Colonic mucosa (tissue), 4 donors: ENCODE measurements around the gene KIF6. TPM values are rescaled to one million over a fixed set of nuclear protein-coding genes. Genes with fewer than 3 reads are reported as not detected.
"Not testable (repeated sequence)": the region's sequence is repeated elsewhere in the genome, so short reads cannot be mapped to it uniquely, and the experiment has no call there.

Experiments used
- DNase-seq: peaks from one replicate; pipeline ENCODE4 v3.0.0-alpha.2; 2020
- H3K27ac ChIP-seq: fragments of 200-600 bp; one replicate; pipeline ENCODE4 v1.8.0; 2021
- H3K27me3 ChIP-seq: fragments of 200-600 bp; one replicate; pipeline ENCODE4 v1.8.0; 2021
- H3K36me3 ChIP-seq: fragments of 200-600 bp; one replicate; pipeline ENCODE4 v1.8.0; 2021
- H3K4me1 ChIP-seq: fragments of 200-600 bp; one replicate; pipeline ENCODE4 v1.8.0; 2021; ENCODE audit warnings: mild to moderate bottlenecking
- H3K4me3 ChIP-seq: fragments of 200-600 bp; one replicate; pipeline ENCODE4 v1.8.0; 2021
- H3K9ac ChIP-seq, 2 donors: one replicate each; pipeline ENCODE4 v1.7.0; 2013; ENCODE audit warnings: control low read depth in 2 of 2, low read depth in 2 of 2, low read length in 2 of 2
- H3K9me3 ChIP-seq: fragments of 200-600 bp; one replicate; pipeline ENCODE4 v1.8.0; 2021
- intact Hi-C: fragments of 100-400 bp; cut with DNase I; formaldehyde crosslinking; loops from one replicate; pipeline ENCODE4 v1.14.1; 2022
- total RNA-seq, 2 donors: library from RNA; stranded (reverse); fragmentation: NEBNext Ultra II Directional in 1 of 2; extraction: Animal tissue kit (Norgen Biotek cat#: 25700) in 1 of 2; gene quantifications; one replicate each; pipeline ENCODE4 v1.2.1, GENCODE V29; 2021
- TF ChIP-seq, protein P1 (sequence below): fragments of 200-600 bp; IDR thresholded peaks from one replicate; pipeline ENCODE4 v1.8.0; 2022; ENCODE audit warnings: antibody characterized with exemption, mild to moderate bottlenecking
- donor health status: healthy.
- donor health status: DM: no; HTN: no; CAD: no.
- donor health status: DM: no; HTN: no; CAD: no.

Gene KIF6
- total RNA-seq, 2 donors from 2014 or later, result 0.08 to 0.17 TPM

DNA sequence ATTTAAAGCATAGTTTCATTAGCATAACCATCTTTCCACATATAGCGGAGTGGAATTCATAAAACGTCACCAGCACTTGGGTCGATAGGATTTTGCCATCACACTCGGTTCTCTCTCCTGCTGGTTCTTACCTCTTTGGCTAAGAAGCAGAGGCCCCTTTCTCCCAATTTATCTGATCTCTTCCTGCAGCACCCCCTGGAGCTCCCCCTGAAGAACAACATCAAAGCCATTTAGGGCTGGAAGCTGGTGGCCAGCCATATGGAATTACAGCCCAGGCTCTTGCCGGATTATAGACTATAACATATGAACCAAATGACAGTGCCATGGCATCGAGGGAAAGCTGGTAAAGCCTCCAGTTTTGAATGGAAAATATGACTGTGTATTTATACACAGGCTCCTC lies 6.4 kb upstream of the KIF6 start:
- TF ChIP-seq, protein P1, sequence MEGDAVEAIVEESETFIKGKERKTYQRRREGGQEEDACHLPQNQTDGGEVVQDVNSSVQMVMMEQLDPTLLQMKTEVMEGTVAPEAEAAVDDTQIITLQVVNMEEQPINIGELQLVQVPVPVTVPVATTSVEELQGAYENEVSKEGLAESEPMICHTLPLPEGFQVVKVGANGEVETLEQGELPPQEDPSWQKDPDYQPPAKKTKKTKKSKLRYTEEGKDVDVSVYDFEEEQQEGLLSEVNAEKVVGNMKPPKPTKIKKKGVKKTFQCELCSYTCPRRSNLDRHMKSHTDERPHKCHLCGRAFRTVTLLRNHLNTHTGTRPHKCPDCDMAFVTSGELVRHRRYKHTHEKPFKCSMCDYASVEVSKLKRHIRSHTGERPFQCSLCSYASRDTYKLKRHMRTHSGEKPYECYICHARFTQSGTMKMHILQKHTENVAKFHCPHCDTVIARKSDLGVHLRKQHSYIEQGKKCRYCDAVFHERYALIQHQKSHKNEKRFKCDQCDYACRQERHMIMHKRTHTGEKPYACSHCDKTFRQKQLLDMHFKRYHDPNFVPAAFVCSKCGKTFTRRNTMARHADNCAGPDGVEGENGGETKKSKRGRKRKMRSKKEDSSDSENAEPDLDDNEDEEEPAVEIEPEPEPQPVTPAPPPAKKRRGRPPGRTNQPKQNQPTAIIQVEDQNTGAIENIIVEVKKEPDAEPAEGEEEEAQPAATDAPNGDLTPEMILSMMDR, result no peak
- no peak for DNase-seq
- intact Hi-C loops, result no loop called here

DNA sequence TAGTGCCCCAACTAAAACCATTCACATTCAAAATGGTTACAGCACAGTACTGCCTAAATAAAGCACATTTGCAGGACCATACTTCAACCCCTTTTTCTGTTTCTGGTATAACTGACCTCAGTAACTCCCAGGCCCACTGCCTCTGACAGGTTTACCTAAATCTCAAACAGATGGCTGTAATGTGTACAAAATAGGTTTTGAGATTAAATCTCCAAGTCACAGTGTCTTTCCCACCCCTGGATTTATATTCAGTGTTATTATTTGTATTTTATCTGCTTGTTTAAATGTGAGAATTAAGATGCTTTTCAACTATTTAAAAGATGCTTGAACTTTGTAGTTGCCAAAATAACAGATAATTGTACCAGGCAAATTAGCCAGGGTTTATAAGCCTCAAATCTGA lies 4.7 kb upstream of the KIF6 start:
- no peaks in the 10 kb centered on the region for H3K4me1 ChIP-seq
- H3K4me3 ChIP-seq, result no peak overlapping the region
- H3K27me3 ChIP-seq, result no peaks in the 10 kb centered on the region
- no peak overlapping the region for H3K27ac ChIP-seq
- DNase-seq, result no peak
- intact Hi-C loops, result no loop called here
- no peaks in the 10 kb centered on the region for H3K9me3 ChIP-seq
- H3K9ac ChIP-seq, result no peak overlapping the region
- TF ChIP-seq, protein P1, result no peak
- H3K36me3 ChIP-seq, result no peaks in the 10 kb centered on the region

More for the DNA sequence above, 6.4 kb upstream of the KIF6 start:
- Histone ChIP-seq H3K36me3 (no peaks in the 10 kb centered on the region), H3K4me3 (no peak overlapping the region), H3K9me3 (no peaks in the 10 kb centered on the region), H3K27ac (no peak overlapping the region), H3K4me1 (no peaks in the 10 kb centered on the region), H3K27me3 (no peaks in the 10 kb centered on the region), H3K9ac (no peak overlapping the region)

DNA sequence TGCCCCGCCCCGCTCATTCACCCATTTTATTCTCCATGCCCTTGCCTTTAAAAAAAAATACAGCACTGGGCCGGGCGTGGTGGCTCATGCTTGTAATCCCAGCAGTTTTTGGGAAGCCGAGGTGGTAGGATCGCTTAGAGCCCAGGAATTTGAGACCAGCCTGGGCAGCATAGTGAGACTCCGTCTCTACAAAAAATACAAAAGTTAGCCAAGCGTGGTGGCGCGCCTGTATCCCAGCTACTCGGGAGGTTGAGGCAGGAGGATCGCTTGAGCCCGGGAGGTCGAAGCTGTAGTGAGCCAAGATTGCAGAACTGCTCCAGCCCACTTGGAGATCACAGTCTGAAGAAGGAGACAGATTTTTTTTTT lies 407 bp upstream of the KIF6 start:
- intact Hi-C loops, result no loop called here
- DNase-seq, result no peak
- Histone ChIP-seq H3K9me3 (no peaks in the 10 kb centered on the region), H3K4me1 (no peaks in the 10 kb centered on the region), H3K9ac (no peak overlapping the region), H3K27me3 (no peaks in the 10 kb centered on the region), H3K4me3 (peak overlapping the region; percentile 89), H3K36me3 (no peaks in the 10 kb centered on the region), H3K27ac (no peak overlapping the region)
- TF ChIP-seq, protein P1, result no peak

DNA sequence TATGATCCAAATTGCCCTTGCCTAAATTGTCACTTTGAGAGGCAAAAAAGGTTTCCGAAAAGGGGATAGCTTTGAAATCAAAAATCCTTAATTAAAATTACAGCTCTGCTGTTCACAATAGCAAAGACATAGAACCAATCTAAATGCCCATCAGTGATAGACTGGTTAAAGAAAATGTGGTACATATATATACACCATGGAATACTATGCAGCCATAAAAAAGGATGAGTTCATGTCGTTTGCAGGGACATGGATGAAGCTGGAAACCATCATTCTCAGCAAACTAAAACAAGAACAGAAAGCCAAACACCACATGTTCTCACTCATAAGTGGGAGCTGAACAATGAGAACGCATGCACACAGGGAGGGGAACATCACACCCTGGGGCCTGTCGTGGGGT lies 1.9 kb downstream of the KIF6 start:
- H3K27me3 ChIP-seq, H3K4me3 ChIP-seq, H3K4me1 ChIP-seq, H3K9ac ChIP-seq, H3K9me3 ChIP-seq, intact Hi-C loops, H3K36me3 ChIP-seq, H3K27ac ChIP-seq, DNase-seq: not testable (repeated sequence)

DNA sequence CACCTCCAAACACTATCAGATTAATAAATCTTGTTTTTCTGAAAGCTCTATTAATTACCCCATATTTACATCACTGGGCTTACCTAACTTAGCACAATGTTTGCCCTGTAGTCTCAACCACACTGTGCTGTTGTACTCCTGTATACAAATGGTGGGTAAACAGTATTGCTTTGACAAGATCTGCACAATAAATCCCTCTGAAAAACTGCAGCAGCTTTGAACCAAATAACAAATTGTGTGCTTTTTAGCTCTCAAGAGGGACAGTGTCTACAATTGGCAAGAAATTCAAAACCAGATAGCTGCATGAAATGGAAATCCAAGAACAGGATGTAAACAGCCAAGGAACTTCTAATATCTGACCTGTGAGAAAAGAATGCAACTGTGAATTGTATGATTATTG lies 10.4 kb downstream of the KIF6 start:
- intact Hi-C loops, result no loop called here
- H3K9ac ChIP-seq, result no peak overlapping the region
- no peak overlapping the region for H3K4me3 ChIP-seq
- H3K4me1 ChIP-seq, result no peaks in the 10 kb centered on the region
- no peaks in the 10 kb centered on the region for H3K9me3 ChIP-seq
- H3K27ac ChIP-seq, result no peak overlapping the region
- H3K27me3 ChIP-seq, result no peaks in the 10 kb centered on the region
- no peak for DNase-seq
- TF ChIP-seq, protein P1, result no peak
- no peaks in the 10 kb centered on the region for H3K36me3 ChIP-seq

DNA sequence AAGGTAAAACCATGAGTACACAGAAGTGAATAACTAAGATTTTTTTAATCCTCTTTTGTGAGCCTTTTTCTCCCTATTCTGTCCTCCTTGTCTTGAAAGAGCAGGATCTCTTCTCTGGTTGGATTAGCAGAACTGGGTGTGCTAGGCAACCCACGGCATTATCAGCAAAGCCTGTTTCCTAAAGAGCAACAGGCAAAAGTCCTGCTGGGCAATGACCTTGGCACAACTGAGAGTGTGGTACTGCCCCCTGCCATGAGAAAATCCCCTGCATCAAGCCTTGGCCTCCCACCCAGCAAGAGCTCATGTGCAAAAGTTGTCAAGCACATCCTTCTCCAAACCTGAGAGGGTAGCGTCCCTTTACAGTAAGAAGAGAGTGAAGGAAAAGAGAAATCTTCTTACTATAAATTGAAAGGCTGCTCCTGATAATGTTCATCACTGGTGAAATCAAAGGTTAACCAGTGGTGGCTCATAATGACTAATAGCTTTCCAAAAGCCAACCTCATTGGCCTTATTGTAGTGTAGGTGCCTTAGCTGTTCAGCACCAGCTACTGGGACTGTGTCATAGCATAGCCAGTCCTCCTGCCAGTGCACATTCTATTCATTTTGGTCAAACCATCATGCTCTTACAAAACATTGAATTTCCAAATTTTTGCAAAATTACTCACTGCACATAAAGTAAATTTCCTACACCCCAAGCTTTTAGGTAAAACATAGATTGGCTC lies 17.1 kb downstream of the KIF6 start:
- Histone ChIP-seq H3K4me1 (no peaks in the 10 kb centered on the region), H3K36me3 (no peaks in the 10 kb centered on the region), H3K9me3 (no peaks in the 10 kb centered on the region), H3K27ac (no peak overlapping the region), H3K9ac (no peak overlapping the region), H3K27me3 (no peaks in the 10 kb centered on the region), H3K4me3 (no peak overlapping the region)
- intact Hi-C loops, result no loop called here
- DNase-seq, result no peak
- TF ChIP-seq, protein P1, result no peak
